GM21390 (cell line): ENCODE measurements around the gene SGIP1.

ENCODE experiments used
- ATAC-seq: cut with Tn5 transposase; IDR thresholded peaks from one replicate; pipeline ENCODE4 v1.9.1; 2021; ENCODE audit not compliant: unreplicated experiment

SGIP1 gene

GRCh38 chr1:66599899-66600737, 66.2 kb downstream of the SGIP1 start:
- no peak for ATAC-seq

DNA sequence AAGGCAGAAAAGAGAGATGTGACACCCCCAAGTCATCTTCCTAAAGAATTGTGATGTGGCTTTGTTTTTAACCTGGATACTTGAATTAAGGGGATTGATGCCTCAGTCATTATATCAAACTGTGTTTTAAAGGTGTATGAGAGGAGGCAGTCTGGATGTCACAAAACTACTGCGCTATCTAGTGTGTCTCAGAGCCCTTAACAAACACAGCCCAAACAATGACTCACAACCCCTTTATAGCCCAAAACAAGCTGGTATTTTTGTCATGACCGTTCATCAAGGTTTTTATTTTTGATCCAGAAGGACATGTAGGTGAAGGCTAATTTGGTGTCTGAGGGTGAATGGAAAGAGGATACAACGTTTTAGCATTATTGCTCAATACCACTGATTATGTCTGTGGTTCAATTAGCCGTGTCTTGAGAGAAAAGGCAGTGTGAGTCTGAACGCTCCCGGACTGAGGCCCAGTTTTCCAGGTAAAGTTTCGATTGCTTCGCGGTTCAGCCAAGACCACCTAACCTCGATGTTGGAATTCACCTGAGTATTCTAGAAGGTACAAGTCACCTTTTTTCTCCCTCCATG, 71.6 kb downstream of the SGIP1 start:
- no peak for ATAC-seq

- no peak for ATAC-seq
Measured at GRCh38 chr1:66606362-66607065, 72.6 kb downstream of the SGIP1 start.

GRCh38 chr1:66607458-66607857, 73.5 kb downstream of the SGIP1 start:
- ATAC-seq: no peak

GRCh38 chr1:66613187-66613586, 79.2 kb downstream of the SGIP1 start:
- no peak for ATAC-seq

DNA sequence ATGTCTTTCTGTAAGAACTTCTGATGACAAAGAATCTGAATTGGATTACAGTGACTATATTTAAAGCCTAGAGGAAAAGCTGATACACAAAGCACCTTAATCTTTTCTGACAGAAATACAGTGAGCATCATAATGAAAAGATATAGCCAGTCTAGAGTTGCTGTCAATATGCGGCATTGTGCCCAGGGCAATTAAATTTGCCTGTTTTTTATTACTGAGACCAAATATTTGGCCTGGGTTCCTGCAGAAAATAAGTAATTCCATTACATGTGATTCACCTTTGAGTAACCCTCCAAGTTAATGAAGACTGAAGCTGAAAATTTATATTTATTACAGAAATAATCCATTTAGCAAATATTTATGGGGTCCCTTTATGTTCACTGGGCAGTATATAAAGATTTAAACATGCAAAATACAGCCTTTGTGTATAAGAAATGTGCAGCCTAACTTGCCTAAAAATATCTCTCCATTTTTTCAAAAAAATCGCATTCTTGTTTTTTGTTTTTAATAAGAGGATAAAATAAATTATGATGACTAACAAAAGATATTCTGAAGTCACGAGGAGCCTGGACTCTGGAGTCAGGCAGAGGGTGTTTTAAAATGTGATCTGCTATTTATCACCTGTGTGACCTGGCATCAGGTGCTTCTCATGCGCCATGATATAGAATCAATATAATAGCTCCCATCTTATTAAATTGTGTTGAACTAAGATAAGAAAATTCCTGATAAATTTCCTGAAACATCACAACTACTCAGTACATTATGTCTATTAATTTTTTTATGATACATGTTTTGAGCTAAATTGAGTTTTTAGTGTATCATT, 83.6 kb downstream of the SGIP1 start:
- no peak for ATAC-seq

- no peak for ATAC-seq
Measured at GRCh38 chr1:66618390-66618789, 84.4 kb downstream of the SGIP1 start.

- no peak for ATAC-seq
Measured at GRCh38 chr1:66623812-66624211, 89.9 kb downstream of the SGIP1 start.

DNA sequence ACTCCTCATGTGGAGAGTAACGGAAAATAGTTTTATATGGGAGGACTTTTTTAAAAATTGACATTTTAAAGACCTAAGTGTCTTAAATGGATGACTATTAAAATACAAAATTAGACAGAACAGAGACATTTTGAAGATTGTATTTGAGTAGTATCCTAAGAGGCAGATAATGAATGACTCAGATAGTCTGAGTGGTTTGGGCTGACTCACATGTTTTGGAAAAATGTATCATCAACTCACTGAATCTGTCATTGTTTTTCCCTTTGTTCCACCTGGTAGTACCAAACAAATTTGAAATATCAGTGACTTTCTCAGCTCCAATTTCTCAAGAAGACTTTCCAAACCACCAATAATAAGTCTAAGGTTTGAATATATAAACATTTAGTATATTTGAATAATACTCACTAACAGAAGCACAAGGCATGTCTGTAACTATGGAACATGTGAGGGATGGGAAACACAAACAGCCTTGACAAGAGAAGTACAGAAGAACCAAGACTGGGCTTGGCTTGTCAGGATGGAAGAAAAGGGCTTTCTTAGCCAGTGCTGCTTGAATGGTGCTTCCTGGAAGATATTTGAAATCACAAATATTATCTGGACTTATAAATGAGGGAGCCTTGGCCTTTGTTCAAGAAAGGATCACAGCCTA, 90.6 kb downstream of the SGIP1 start:
- ATAC-seq: no peak

DNA sequence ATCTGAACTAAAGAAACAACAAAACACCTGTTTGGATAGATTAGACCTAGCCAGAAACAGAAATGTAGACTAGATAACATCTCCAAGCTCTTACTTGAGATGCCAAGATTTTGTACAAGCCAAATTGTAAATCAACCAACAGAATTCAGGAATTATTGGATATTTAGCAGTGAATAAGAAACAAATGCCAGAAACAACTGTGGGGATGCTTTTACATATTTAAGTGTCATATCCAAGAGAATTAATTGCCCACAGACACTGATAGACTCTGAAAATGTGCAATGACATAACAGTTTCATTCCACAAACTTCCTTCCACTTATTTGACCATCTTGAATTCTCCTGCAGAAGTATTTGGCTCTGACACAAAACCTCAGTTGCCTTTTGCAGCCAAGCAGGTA, 92.3 kb downstream of the SGIP1 start:
- no peak for ATAC-seq

- no peak for ATAC-seq
Measured at GRCh38 chr1:66628926-66629325, 95.0 kb downstream of the SGIP1 start.

- ATAC-seq: no peak
Measured at GRCh38 chr1:66633159-66633558, 99.2 kb downstream of the SGIP1 start.

- no peak for ATAC-seq
Measured at GRCh38 chr1:66637146-66637545, 103.2 kb downstream of the SGIP1 start.

DNA sequence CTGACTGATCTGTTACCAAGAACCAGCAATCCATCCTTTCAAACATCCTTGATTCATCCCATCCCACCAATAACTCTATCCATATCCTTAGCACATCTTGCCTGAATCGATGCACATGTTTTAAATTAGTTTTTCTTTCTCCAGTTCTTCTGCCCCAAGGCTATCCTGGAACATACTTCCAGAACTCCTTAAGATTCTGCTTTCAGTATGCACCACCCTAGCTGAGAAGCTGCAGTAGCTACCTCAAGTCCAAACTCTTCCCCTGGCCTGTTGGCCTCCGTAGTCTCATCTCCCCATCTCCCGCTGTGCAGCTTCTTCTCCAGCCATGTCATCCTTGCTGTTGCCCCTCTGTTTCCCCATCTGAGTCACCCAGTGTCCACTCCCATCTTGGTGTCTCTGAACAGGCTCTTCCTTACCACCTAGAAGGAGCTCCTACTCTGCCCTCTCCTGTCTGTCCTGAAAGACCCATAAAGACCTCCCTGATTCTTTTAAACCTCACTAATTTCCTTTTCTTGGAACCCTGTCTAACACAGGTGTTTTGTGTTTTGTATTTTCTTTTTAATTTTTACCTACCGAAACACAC, 108.0 kb downstream of the SGIP1 start:
- no peak for ATAC-seq

DNA sequence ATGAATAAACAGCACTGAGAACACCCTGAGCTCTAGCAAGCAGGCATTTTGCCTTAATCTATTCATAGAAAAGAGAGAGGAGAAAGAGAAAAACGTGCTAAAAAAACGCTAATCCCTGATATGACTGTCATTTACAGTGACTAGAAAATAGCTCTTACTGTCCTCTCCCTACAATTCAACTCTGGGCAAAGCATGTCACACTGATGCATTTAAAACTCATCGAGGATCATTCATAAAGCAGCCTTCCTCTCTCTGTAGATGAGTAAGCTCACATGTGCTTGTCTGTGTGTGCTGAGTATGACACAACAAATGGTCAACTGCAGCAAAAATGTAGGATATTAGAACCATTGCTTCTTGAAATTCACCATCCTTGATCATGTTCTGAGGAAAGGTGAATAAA, 109.0 kb downstream of the SGIP1 start:
- ATAC-seq: no peak

DNA sequence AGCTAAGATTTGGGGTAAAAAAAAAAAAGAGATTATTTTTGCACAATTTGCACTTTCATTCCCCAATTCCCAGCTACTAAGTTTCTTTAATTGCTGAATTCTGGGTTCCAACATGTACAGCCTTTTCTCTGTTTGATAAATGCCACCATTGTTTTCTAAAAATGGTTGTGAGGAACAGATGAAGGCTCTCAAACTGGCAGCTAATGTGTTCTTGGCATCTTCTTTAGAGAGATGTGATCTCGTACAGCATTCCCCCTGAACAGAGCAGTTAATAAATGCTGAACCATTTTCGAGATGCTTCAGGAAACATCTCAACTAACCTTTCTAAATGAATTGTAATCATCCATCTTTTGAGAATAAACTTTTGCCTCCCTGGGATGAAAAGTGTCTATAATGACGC, 110.4 kb downstream of the SGIP1 start:
- ATAC-seq: no peak

- ATAC-seq: peak; percentile 96
Measured at GRCh38 chr1:66648901-66649595, 115.1 kb downstream of the SGIP1 start.

DNA sequence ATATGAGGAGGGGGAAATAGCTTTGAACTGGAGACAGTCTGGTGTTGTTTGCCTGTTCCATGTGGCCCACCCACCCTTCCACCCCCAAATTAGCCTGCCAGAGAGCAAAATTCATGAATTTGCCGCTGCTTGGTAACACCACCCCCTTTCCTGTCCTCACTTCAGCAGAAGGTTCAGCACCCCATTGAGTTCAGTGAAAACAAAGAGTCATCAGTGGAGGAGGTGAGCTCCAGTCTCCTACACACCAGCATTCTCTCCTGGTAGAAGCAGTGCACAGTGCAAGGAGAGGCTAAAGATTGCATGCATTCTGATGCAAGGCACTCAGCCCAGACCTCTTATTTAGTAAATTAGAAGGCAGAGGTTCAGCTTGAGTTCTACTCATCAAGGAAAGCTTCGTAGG, 118.6 kb downstream of the SGIP1 start:
- no peak for ATAC-seq

GRCh38 chr1:66654643-66655042, 120.7 kb downstream of the SGIP1 start:
- ATAC-seq: no peak

DNA sequence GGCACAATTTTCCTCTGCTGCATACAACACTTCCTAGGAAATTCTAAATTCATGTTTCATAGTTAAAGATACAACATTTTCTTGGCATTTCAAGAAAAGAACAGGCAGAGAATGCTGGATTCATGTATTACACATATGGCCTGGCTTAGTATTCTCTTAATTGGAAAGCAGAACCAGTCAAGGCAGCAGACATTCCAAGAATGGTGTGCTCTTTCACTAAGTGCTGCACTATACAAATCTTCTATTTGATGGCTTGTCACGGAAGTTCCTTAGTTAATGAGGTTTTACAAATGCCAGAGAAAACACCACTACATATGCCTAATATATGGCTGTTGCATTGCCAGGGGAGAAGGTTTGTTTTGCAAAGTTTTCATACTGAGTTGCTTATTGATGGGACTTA, 137.5 kb downstream of the SGIP1 start:
- ATAC-seq: no peak
